Activated naive CD8-positive, alpha-beta T cell treated with anti-CD3 and anti-CD28 coated beads, Interleukin-2, amount 10 ng/mL, durations not matched to agents 7 days and 5 days (primary cell): Measurements from ENCODE around the gene PRPH. TPM values are rescaled to one million over a fixed set of nuclear protein-coding genes. Genes with fewer than 3 reads are reported as not detected.
A peak's percentile ranks its signal among the peaks of the same experiment; 100 is the strongest.
"Not testable (repeated sequence)": the region's sequence is repeated elsewhere in the genome, so short reads cannot be mapped to it uniquely, and the experiment has no call there.

Experiments used
- ATAC-seq: fragments of 150-1000 bp; cut with Tn5 transposase; one replicate; pipeline ENCODE4 v1.10.0; 2021; ENCODE audit warnings: low read depth, moderate library complexity
- POLR2A ChIA-PET: fragments of 350-600 bp; sonication (Branson Sonifier 250); formaldehyde crosslinking; loops from one replicate; lab custom pipeline; 2021; ENCODE audit warnings: antibody characterized with exemption; lab: Charles Lee
- DNase-seq: peaks from one replicate; pipeline ENCODE4 v3.0.0; 2021
- H3K27ac Mint-ChIP-seq: one replicate; pipeline ENCODE4 v1.8.0; 2022; ENCODE audit warnings: mild to moderate bottlenecking, mixed read lengths
- H3K27me3 Mint-ChIP-seq: one replicate; pipeline ENCODE4 v1.8.0; 2022; ENCODE audit warnings: mild to moderate bottlenecking, moderate library complexity, mixed read lengths
- H3K36me3 Mint-ChIP-seq: one replicate; pipeline ENCODE4 v1.8.0; 2021; ENCODE audit warnings: mild to moderate bottlenecking, mixed read lengths
- H3K4me1 Mint-ChIP-seq: one replicate; pipeline ENCODE4 v1.8.0; 2021; ENCODE audit warnings: mixed read lengths
- H3K4me3 Mint-ChIP-seq: one replicate; pipeline ENCODE4 v1.8.0; 2022; ENCODE audit warnings: mild to moderate bottlenecking, moderate library complexity, mixed read lengths
- H3K9me3 Mint-ChIP-seq: one replicate; pipeline ENCODE4 v1.8.0; 2021; ENCODE audit warnings: mixed read lengths
- total RNA-seq, 2 experiments: library from RNA; stranded (reverse); gene quantifications; one replicate each; pipeline ENCODE4 v1.2.3, GENCODE V29; 2021

PRPH gene
- under 1 TPM in 1 of 2 experiments, not detected in 1; 0.67 TPM for total RNA-seq

GRCh38 chr12:49295082-49295936, at the start of gene PRPH:
Gene PRPH, plus strand, starts transcription at chr12:49295147. Its CDS starts 54 bp downstream, at chr12:49295201.
- H3K4me1 Mint-ChIP-seq: peaks cover 10% of the 10 kb centered on the region
- POLR2A ChIA-PET: interaction anchor here (0.6 to 2.4 kb wide), 4 partner anchors 27 to 184 kb away, joined by 3 to 7 read pairs (median 4); partner anchors contain the start of genes LMBR1L, TROAP and TUBA1B
- H3K27ac Mint-ChIP-seq: no peak within 1 kb of the TSS
- DNase-seq: peak; percentile 47
- no peak for ATAC-seq
- no peaks in the 10 kb centered on the region for H3K9me3 Mint-ChIP-seq
- H3K27me3 Mint-ChIP-seq: peaks cover 65% of the 10 kb centered on the region
- no peak within 1 kb of the TSS for H3K4me3 Mint-ChIP-seq
- no peaks in the 10 kb centered on the region for H3K36me3 Mint-ChIP-seq

GRCh38 chr12:49251357-49251756, 43.6 kb upstream of the PRPH start:
- Mint-ChIP-seq H3K4me3 (no peak overlapping the region), H3K36me3 (no peaks in the 10 kb centered on the region), H3K4me1 (no peaks in the 10 kb centered on the region), H3K27ac (no peak overlapping the region), H3K27me3 (peaks cover 2% of the 10 kb centered on the region), H3K9me3 (no peaks in the 10 kb centered on the region)
- DNase-seq (no peak), ATAC-seq (no peak)
- POLR2A ChIA-PET: interaction anchor here (1.2 to 1.6 kb wide), 2 partner anchors 13 to 120 kb away, joined by 3 to 4 read pairs; partner anchors contain the start of genes TUBA1B and TUBA1C

GRCh38 chr12:49253033-49253623, 41.8 kb upstream of the PRPH start:
- peaks cover 1% of the 10 kb centered on the region for H3K4me1 Mint-ChIP-seq
- no peak for ATAC-seq
- H3K9me3 Mint-ChIP-seq: no peaks in the 10 kb centered on the region
- H3K36me3 Mint-ChIP-seq: no peaks in the 10 kb centered on the region
- DNase-seq: no peak
- H3K27ac Mint-ChIP-seq: no peak overlapping the region
- peaks cover 2% of the 10 kb centered on the region for H3K27me3 Mint-ChIP-seq
- no peak overlapping the region for H3K4me3 Mint-ChIP-seq
- POLR2A ChIA-PET: interaction anchor here (1.6 kb wide), 1 partner anchor 11 kb away, joined by 4 read pairs; the partner anchor contains the start of gene TUBA1C

- H3K9me3 Mint-ChIP-seq, H3K27ac Mint-ChIP-seq, ATAC-seq, H3K4me1 Mint-ChIP-seq, H3K27me3 Mint-ChIP-seq, H3K36me3 Mint-ChIP-seq, DNase-seq, H3K4me3 Mint-ChIP-seq: not testable (repeated sequence)
- POLR2A ChIA-PET: interaction anchor here (2.2 kb wide), 1 partner anchor 9 kb away, joined by 18 read pairs; the partner anchor contains the start of gene TUBA1C
Observed at GRCh38 chr12:49255456-49255855, 39.5 kb upstream of the PRPH start.

- H3K4me3 Mint-ChIP-seq: no peak overlapping the region
- no peak overlapping the region for H3K27ac Mint-ChIP-seq
- DNase-seq (no peak), ATAC-seq (no peak)
- peaks cover 4% of the 10 kb centered on the region for H3K4me1 Mint-ChIP-seq
- H3K36me3 Mint-ChIP-seq: peaks cover 1% of the 10 kb centered on the region
- H3K27me3 Mint-ChIP-seq: peaks cover 2% of the 10 kb centered on the region
- H3K9me3 Mint-ChIP-seq: no peaks in the 10 kb centered on the region
- POLR2A ChIA-PET: interaction anchor here (0.5 to 2.2 kb wide), 2 partner anchors 9 to 72 kb away, joined by 3 to 18 read pairs; partner anchors contain the start of gene TUBA1C
Observed at GRCh38 chr12:49255857-49256637, 38.9 kb upstream of the PRPH start.

GRCh38 chr12:49257508-49258184, 37.3 kb upstream of the PRPH start:
- POLR2A ChIA-PET, ATAC-seq: not testable (repeated sequence)

GRCh38 chr12:49259452-49259851, 35.5 kb upstream of the PRPH start:
- Mint-ChIP-seq H3K4me1 (peaks cover 15% of the 10 kb centered on the region), H3K9me3 (no peaks in the 10 kb centered on the region), H3K36me3 (peaks cover 5% of the 10 kb centered on the region), H3K27ac (no peak overlapping the region), H3K27me3 (no peaks in the 10 kb centered on the region), H3K4me3 (no peak overlapping the region)
- DNase-seq (no peak), ATAC-seq (no peak)
- POLR2A ChIA-PET: no interaction called here

More at GRCh38 chr12:49257508-49258184, 37.3 kb upstream of the PRPH start:
- DNase-seq, H3K4me1 Mint-ChIP-seq, H3K27me3 Mint-ChIP-seq, H3K36me3 Mint-ChIP-seq, H3K4me3 Mint-ChIP-seq, H3K27ac Mint-ChIP-seq, H3K9me3 Mint-ChIP-seq: not testable (repeated sequence)

GRCh38 chr12:49260166-49260565, 34.8 kb upstream of the PRPH start:
- H3K36me3 Mint-ChIP-seq: peaks cover 5% of the 10 kb centered on the region
- H3K4me1 Mint-ChIP-seq: peaks cover 15% of the 10 kb centered on the region
- H3K27ac Mint-ChIP-seq: no peak overlapping the region
- H3K4me3 Mint-ChIP-seq: no peak overlapping the region
- H3K9me3 Mint-ChIP-seq: no peaks in the 10 kb centered on the region
- no peaks in the 10 kb centered on the region for H3K27me3 Mint-ChIP-seq
- DNase-seq (no peak), ATAC-seq (no peak)
- POLR2A ChIA-PET: no interaction called here

GRCh38 chr12:49260571-49261363, 34.2 kb upstream of the PRPH start:
- Mint-ChIP-seq H3K4me3 (no peak overlapping the region), H3K9me3 (no peaks in the 10 kb centered on the region), H3K4me1 (peaks cover 15% of the 10 kb centered on the region), H3K36me3 (peaks cover 9% of the 10 kb centered on the region), H3K27ac (no peak overlapping the region), H3K27me3 (no peaks in the 10 kb centered on the region)
- DNase-seq: no peak
- POLR2A ChIA-PET: no interaction called here
- ATAC-seq: no peak

GRCh38 chr12:49261721-49262120, 33.2 kb upstream of the PRPH start:
- ATAC-seq: no peak
- H3K27ac Mint-ChIP-seq: no peak overlapping the region
- POLR2A ChIA-PET: no interaction called here
- peaks cover 9% of the 10 kb centered on the region for H3K36me3 Mint-ChIP-seq
- no peak overlapping the region for H3K4me3 Mint-ChIP-seq
- no peaks in the 10 kb centered on the region for H3K9me3 Mint-ChIP-seq
- no peaks in the 10 kb centered on the region for H3K27me3 Mint-ChIP-seq
- H3K4me1 Mint-ChIP-seq: peaks cover 15% of the 10 kb centered on the region
- DNase-seq: no peak

GRCh38 chr12:49263400-49263763, 31.6 kb upstream of the PRPH start:
- Mint-ChIP-seq H3K4me3 (peak overlapping the region; percentile 89), H3K36me3 (peaks cover 14% of the 10 kb centered on the region), H3K9me3 (no peaks in the 10 kb centered on the region), H3K4me1 (peaks cover 24% of the 10 kb centered on the region), H3K27ac (no peak overlapping the region), H3K27me3 (no peaks in the 10 kb centered on the region)
- DNase-seq (no peak), ATAC-seq (no peak)
- POLR2A ChIA-PET: interaction anchor here (0.7 to 4.7 kb wide), 6 partner anchors 9 to 304 kb away, joined by 3 to 91 read pairs (median 16); partner anchors contain the start of genes SPATS2, TUBA1A and TUBA1B

- no peaks in the 10 kb centered on the region for H3K9me3 Mint-ChIP-seq
- POLR2A ChIA-PET: interaction anchor here (0.9 to 4.7 kb wide), 11 partner anchors 9 to 477 kb away, joined by 3 to 91 read pairs (median 9); partner anchors contain the start of genes SPATS2, TMBIM6, TROAP and TUBA1A
- DNase-seq (peak; percentile 78), ATAC-seq (peak; percentile 51)
- peaks cover 27% of the 10 kb centered on the region for H3K4me1 Mint-ChIP-seq
- H3K4me3 Mint-ChIP-seq: peak overlapping the region; percentile 99
- peak overlapping the region; percentile 98 for H3K27ac Mint-ChIP-seq
- no peaks in the 10 kb centered on the region for H3K27me3 Mint-ChIP-seq
- peaks cover 16% of the 10 kb centered on the region for H3K36me3 Mint-ChIP-seq
Observed at GRCh38 chr12:49264466-49264872, 30.5 kb upstream of the PRPH start.
